Smooth muscle cell (in vitro differentiated cells): ENCODE data around the gene LSR. TPM values are rescaled to one million over a fixed set of nuclear protein-coding genes. Genes with fewer than 3 reads are reported as not detected.

Experiments used
- DNase-seq: peaks from one replicate; lab custom pipeline; 2025; ENCODE audit not compliant: unreplicated experiment; lab: John Stamatoyannopoulos, UW
- H2AFZ ChIP-seq: fragments of 200-600 bp; sonication (generic); 2 replicates; pipeline ENCODE4 v1.6.0; 2016; ENCODE audit warnings: antibody characterized with exemption, low read depth, mild to moderate bottlenecking
- H3F3A ChIP-seq: fragments of 200-600 bp; sonication (generic); 2 replicates; pipeline ENCODE4 v1.6.0; 2017; ENCODE audit warnings: antibody characterized with exemption, low read depth
- H3K27ac ChIP-seq: fragments of 200-600 bp; sonication (generic); 2 replicates; pipeline ENCODE4 v1.5.1; 2016; ENCODE audit warnings: low read depth, mild to moderate bottlenecking
- H3K27me3 ChIP-seq: fragments of 200-600 bp; sonication (generic); 2 replicates; pipeline ENCODE4 v1.6.1; 2016; ENCODE audit warnings: low read depth, mild to moderate bottlenecking
- H3K36me3 ChIP-seq: fragments of 200-600 bp; sonication (generic); 2 replicates; pipeline ENCODE4 v1.5.1; 2016; ENCODE audit warnings: low read depth
- H3K4me1 ChIP-seq: fragments of 200-600 bp; sonication (generic); 2 replicates; pipeline ENCODE4 v1.5.1; 2016; ENCODE audit warnings: low read depth
- H3K4me2 ChIP-seq: fragments of 200-600 bp; sonication (generic); 2 replicates; pipeline ENCODE4 v1.6.0; 2016; ENCODE audit warnings: mild to moderate bottlenecking
- H3K4me3 ChIP-seq: fragments of 200-600 bp; sonication (generic); 2 replicates; pipeline ENCODE4 v1.5.1; 2016; ENCODE audit warnings: mild to moderate bottlenecking
- H3K79me2 ChIP-seq: fragments of 200-600 bp; sonication (generic); 2 replicates; pipeline ENCODE4 v1.6.0; 2016; ENCODE audit warnings: low read depth, mild to moderate bottlenecking
- H3K9ac ChIP-seq: fragments of 200-600 bp; sonication (generic); 2 replicates; pipeline ENCODE4 v1.6.0; 2016; ENCODE audit warnings: low read depth
- H3K9me3 ChIP-seq: fragments of 200-600 bp; sonication (generic); replicated peaks from 2 replicates; pipeline ENCODE4 v1.5.1; 2016; ENCODE audit warnings: low read depth
- H4K20me1 ChIP-seq: fragments of 200-600 bp; sonication (generic); 2 replicates; pipeline ENCODE4 v1.6.0; 2016; ENCODE audit warnings: low read depth
- WGBS: methylation state at CpG from one replicate; pipeline ENCODE4 v1.1.7; 2016; ENCODE audit warnings: low lambda C conversion rate; 5-methylcytosine and 5-hydroxymethylcytosine counted together
- polyA plus RNA-seq: library from polyadenylated mRNA; unstranded; fragments of >200 nt; fragmentation: Nextera tagmentation; extraction: Ambion mirVana; gene quantifications from 2 replicates; pipeline ENCODE4 v1.2.1, GENCODE V29; 2016
- total RNA-seq: library from RNA; depleted of rRNA; stranded (reverse); fragments of >200 nt; gene quantifications from 2 replicates; pipeline ENCODE4 v1.2.3, GENCODE V29; 2014
- TF ChIP-seq, protein P1 (sequence below): fragments of 200-600 bp; sonication (generic); IDR thresholded peaks from 2 replicates; pipeline ENCODE4 v1.5.1; 2017; ENCODE audit warnings: borderline replicate concordance, mild to moderate bottlenecking, antibody characterized with exemption; ENCODE audit not compliant: insufficient read depth, poor library complexity, severe bottlenecking

The LSR gene
- total and polyA plus RNA-seq, 2 experiments from 2014 or later: 14.0 to 14.2 TPM

DNA sequence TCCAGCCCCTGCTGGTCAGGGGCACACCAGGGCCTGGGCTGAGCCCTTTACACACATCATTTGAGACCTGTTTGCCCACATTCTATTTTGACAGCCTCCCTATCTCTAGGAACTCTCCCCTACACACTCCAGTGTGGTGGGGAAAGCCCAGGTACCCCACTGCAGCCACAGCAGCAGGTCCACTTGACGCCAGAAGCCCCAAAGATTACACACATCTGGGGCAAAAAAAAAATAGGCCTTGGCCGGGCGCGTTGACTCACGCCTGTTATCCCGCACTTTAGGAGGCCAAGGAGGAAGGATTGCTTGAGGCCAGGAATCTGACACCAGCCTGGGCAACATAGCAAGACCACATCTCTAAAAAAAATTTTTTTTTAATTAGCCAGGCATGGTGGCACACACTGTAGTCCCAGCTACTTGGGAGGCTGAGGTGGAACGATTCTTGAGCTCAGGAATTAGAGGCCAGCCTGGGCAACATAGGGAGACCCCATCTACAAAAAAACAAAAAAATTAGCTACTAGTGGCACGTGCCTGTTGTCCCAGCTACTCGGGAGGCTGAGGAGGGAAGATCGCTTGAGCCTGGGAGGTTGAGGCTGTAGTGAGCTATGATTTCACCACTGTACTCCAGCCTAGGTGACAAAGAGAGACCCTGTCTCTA lies 62.1 kb downstream of the LSR start:
- DNase-seq: no peak
- Histone ChIP-seq H2AFZ (no peak overlapping the region), H3K27me3 (no peaks in the 10 kb centered on the region), H4K20me1 (no peaks in the 10 kb centered on the region), H3K36me3 (no peaks in the 10 kb centered on the region), H3K4me1 (no peaks in the 10 kb centered on the region), H3K9me3 (no peaks in the 10 kb centered on the region), H3K4me2 (no peak overlapping the region), H3K9ac (no peak overlapping the region), H3K4me3 (no peak overlapping the region), H3K79me2 (no peaks in the 10 kb centered on the region), H3F3A (no peaks in the 10 kb centered on the region), H3K27ac (no peak overlapping the region)
- 94% methylated on average over 10 of the region's 10 CpGs for WGBS
- TF ChIP-seq, protein P1, sequence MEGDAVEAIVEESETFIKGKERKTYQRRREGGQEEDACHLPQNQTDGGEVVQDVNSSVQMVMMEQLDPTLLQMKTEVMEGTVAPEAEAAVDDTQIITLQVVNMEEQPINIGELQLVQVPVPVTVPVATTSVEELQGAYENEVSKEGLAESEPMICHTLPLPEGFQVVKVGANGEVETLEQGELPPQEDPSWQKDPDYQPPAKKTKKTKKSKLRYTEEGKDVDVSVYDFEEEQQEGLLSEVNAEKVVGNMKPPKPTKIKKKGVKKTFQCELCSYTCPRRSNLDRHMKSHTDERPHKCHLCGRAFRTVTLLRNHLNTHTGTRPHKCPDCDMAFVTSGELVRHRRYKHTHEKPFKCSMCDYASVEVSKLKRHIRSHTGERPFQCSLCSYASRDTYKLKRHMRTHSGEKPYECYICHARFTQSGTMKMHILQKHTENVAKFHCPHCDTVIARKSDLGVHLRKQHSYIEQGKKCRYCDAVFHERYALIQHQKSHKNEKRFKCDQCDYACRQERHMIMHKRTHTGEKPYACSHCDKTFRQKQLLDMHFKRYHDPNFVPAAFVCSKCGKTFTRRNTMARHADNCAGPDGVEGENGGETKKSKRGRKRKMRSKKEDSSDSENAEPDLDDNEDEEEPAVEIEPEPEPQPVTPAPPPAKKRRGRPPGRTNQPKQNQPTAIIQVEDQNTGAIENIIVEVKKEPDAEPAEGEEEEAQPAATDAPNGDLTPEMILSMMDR: no peak

DNA sequence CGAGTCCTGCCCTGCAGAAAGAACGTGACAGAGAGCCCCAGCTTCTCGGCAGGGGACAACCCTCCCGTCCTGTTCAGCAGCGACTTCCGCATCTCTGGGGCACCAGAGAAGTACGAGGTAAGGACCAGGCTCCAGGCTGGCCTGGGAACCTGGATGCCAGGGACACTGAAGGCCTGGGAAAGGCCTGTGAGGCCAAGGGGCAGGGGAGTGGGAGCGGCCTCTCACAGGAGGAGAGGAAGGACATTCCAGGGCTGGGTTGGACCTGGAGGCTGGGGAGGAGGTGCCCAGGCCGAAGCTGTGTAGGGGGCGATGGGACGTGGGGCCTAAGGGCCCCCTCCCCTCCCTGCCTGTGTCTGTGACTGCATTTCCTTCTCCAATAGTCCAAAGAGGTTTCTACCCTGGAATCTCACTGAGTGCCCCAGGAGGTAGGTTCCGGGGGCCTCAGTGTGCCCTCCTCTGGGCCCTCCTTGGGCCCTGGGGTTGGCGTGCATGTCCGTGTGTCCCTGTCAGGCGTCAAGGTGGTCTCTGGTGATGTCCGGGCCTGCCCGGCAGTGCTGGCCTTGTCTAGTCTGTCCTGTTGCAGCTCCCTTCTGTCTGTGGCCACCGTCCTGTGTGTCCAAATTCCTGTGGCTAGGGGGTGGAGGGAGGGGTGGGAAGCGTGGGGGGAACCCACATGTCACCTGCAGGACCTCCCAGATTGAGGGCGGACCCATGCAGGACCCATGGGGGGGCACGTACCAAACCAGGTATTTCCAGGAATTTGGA lies 63.3 kb downstream of the LSR start:
- Histone ChIP-seq H2AFZ (no peak overlapping the region), H3K4me3 (no peak overlapping the region), H3K27ac (no peak overlapping the region), H3K9me3 (no peaks in the 10 kb centered on the region), H3K4me2 (no peak overlapping the region), H3F3A (no peaks in the 10 kb centered on the region), H3K36me3 (no peaks in the 10 kb centered on the region), H3K27me3 (no peaks in the 10 kb centered on the region), H3K4me1 (no peaks in the 10 kb centered on the region), H3K79me2 (no peaks in the 10 kb centered on the region), H3K9ac (no peak overlapping the region), H4K20me1 (no peaks in the 10 kb centered on the region)
- 83% methylated on average over 17 of the region's 21 CpGs for whole genome bisulfite sequencing
- DNase-seq: no peak
- TF ChIP-seq, protein P1: no peak

DNA sequence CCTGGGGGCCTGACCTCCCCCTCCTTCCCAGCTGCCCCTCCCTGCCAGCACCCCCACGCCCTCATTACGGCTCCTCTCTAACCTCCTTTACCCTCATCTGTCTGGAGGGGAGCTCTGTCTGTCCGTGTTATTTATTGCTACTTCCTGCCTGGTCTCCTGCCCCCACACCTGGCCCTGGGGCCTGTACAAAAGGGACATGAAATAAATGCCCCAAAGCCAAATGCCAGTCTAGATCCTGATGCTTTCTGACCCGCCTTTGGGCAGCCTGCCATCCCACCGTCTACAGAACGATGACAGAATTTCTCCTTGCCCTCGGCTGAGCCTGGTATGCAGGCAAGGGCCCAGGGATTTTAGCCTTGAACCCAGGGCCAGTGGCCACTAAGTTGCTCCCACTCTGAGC lies 64.8 kb downstream of the LSR start:
- Histone ChIP-seq H3K79me2 (no peaks in the 10 kb centered on the region), H4K20me1 (no peaks in the 10 kb centered on the region), H3K4me2 (no peak overlapping the region), H3K9ac (no peak overlapping the region), H3K4me3 (no peak overlapping the region), H3K27ac (no peak overlapping the region), H3F3A (no peaks in the 10 kb centered on the region), H2AFZ (no peak overlapping the region), H3K9me3 (no peaks in the 10 kb centered on the region), H3K27me3 (no peaks in the 10 kb centered on the region), H3K4me1 (no peaks in the 10 kb centered on the region), H3K36me3 (no peaks in the 10 kb centered on the region)
- 85% methylated on average over 7 of the region's 7 CpGs for WGBS
- DNase-seq: no peak
- TF ChIP-seq, protein P1: no peak
